RWPE2 (cell line): Measurements from ENCODE around the gene APRT.

Experiments used
- ATAC-seq: fragments of 200-7000 bp; cut with Tn5 transposase; 3 replicates; pipeline ENCODE4 v1.9.1; 2021; ENCODE audit warnings: low read depth
- DNase-seq: peaks from one replicate; pipeline ENCODE4 v3.0.0-alpha.2; 2020; ENCODE audit warnings: low spot score
- H3K27ac ChIP-seq: fragments of 450-650 bp; 2 replicates; pipeline ENCODE4 v1.5.1; 2017; ENCODE audit warnings: mild to moderate bottlenecking; ENCODE audit not compliant: poor library complexity, severe bottlenecking
- H3K27me3 ChIP-seq: fragments of 250-450 bp; sonication (Bioruptor Pico); 2 replicates; pipeline ENCODE4 v1.5.1; 2021; ENCODE audit warnings: mild to moderate bottlenecking, moderate library complexity; ENCODE audit not compliant: insufficient read depth, poor library complexity, severe bottlenecking
- H3K36me3 ChIP-seq: fragments of 250-450 bp; sonication (Bioruptor Pico); 2 replicates; pipeline ENCODE4 v1.5.1; 2020; ENCODE audit warnings: low read depth, mild to moderate bottlenecking, moderate library complexity
- H3K4me1 ChIP-seq: fragments of 250-450 bp; sonication (Bioruptor Pico); 2 replicates; pipeline ENCODE4 v1.5.1; 2021; ENCODE audit warnings: mild to moderate bottlenecking, moderate library complexity; ENCODE audit not compliant: insufficient read depth, poor library complexity, severe bottlenecking
- H3K4me3 ChIP-seq: fragments of 250-450 bp; sonication (Bioruptor Pico); 2 replicates; pipeline ENCODE4 v1.5.1; 2021; ENCODE audit warnings: mild to moderate bottlenecking, moderate library complexity; ENCODE audit not compliant: severe bottlenecking
- H3K9me3 ChIP-seq: fragments of 250-450 bp; sonication (Bioruptor Pico); 2 replicates; pipeline ENCODE4 v1.5.1; 2021; ENCODE audit warnings: mild to moderate bottlenecking, moderate library complexity; ENCODE audit not compliant: severe bottlenecking
- CTCF ChIP-seq: fragments of 450-650 bp; IDR thresholded peaks from one replicate; pipeline ENCODE4 v1.5.1; 2017; ENCODE audit warnings: mild to moderate bottlenecking, moderate library complexity; ENCODE audit not compliant: poor library complexity, severe bottlenecking

Gene APRT

GRCh38 chr16:88759976-88760350 is 51.8 kb downstream of the APRT start:
- Histone ChIP-seq H3K27ac (no peak overlapping the region), H3K27me3 (no peaks in the 10 kb centered on the region), H3K36me3 (peaks cover 12% of the 10 kb centered on the region), H3K4me3 (no peak overlapping the region), H3K9me3 (no peaks in the 10 kb centered on the region), H3K4me1 (peaks cover 11% of the 10 kb centered on the region)
- no peak for TF ChIP-seq CTCF
- ATAC-seq (no peak), DNase-seq (no peak)
